K562 (cell line): ENCODE data around the gene CERS5. TPM values are rescaled to one million over a fixed set of nuclear protein-coding genes. Genes with fewer than 3 reads are reported as not detected.

Experiments
- ATAC-seq: fragments of 200-7000 bp; cut with Tn5 transposase; 3 replicates; pipeline ENCODE4 v1.9.1; 2020; ENCODE audit warnings: moderate library complexity
- BruUV-seq: library from RNA; stranded (reverse); fragments of 400-500 nt; replicated peaks from 2 replicates; lab custom pipeline; 2021; lab: Mats Ljungman, UMichigan
- CTCF ChIA-PET: fragments of 300-600 bp; formaldehyde crosslinking; extraction: SDS; loops from one replicate; lab custom pipeline; 2021; ENCODE audit warnings: low intra/inter-chr PET ratio; lab: Yijun Ruan, JAX
- POLR2A ChIA-PET: fragments of 300-600, 350-650 bp; sonication (Branson Sonifier 250); formaldehyde crosslinking; extraction: SDS; loops from one replicate; lab custom pipeline; 2021; ENCODE audit warnings: antibody characterized with exemption, inconsistent platforms; lab: Yijun Ruan, JAX
- DNase-seq, 4 experiments: peaks; one replicate each; pipeline versions ENCODE4 v3.0.0 to v3.0.0-alpha.2; 2011 to 2018; ENCODE audit warnings: low spot score in 3 of 4, mixed read lengths in 3 of 4; ENCODE audit errors: extremely low read depth in 1 of 4
- FAIRE-seq: peaks from 2 replicates; lab custom pipeline; 2011; peaks lifted over from hg19 to GRCh38; lab: Jason Lieb, UNC
- H2AFZ ChIP-seq: 2 replicates; pipeline ENCODE4 v1.6.0; 2011; ENCODE audit warnings: low read depth, low read length, control low read depth, inconsistent platforms
- H3K27ac ChIP-seq: fragments of 200-600 bp; 3 replicates; pipeline ENCODE4 v1.8.0; 2011; ENCODE audit warnings: low read depth, mild to moderate bottlenecking, control low read depth, inconsistent platforms, low read length, moderate library complexity, mixed read lengths; ENCODE audit errors: extremely low read depth
- H3K27me3 ChIP-seq, 2 experiments: fragments of 300-600 bp in 1 of 2; 2 replicates in 1 of 2; 3 replicates in 1 of 2; pipeline versions ENCODE4 v1.6.0 to v1.8.0; 2011; ENCODE audit warnings: inconsistent platforms in 2 of 2, low read length in 2 of 2, mild to moderate bottlenecking in 1 of 2, mixed read lengths in 1 of 2, moderate library complexity in 1 of 2; ENCODE audit not compliant: control insufficient read depth in 2 of 2, insufficient read depth in 2 of 2
- H3K36me3 ChIP-seq: fragments of 300-600 bp; 3 replicates; pipeline ENCODE4 v1.8.0; 2011; ENCODE audit warnings: mild to moderate bottlenecking, low read length, inconsistent platforms; ENCODE audit not compliant: control insufficient read depth, insufficient read depth
- H3K4me1 ChIP-seq, 2 experiments: fragments of 200-600 bp in 1 of 2; replicated peaks in 1 of 2; 2 replicates in 1 of 2; 3 replicates in 1 of 2; pipeline versions ENCODE4 v1.5.1 to v1.8.0; 2011; ENCODE audit warnings: inconsistent platforms in 2 of 2, low read length in 2 of 2, mild to moderate bottlenecking in 1 of 2, mixed read lengths in 1 of 2, moderate library complexity in 1 of 2; ENCODE audit not compliant: control insufficient read depth in 2 of 2, insufficient read depth in 2 of 2
- H3K4me2 ChIP-seq: 2 replicates; pipeline ENCODE4 v1.6.1; 2011; ENCODE audit warnings: low read length, control low read depth, inconsistent platforms, mixed read lengths; ENCODE audit not compliant: insufficient read depth
- H3K4me3 ChIP-seq: fragments of 200-600 bp; sonication (generic), shearing (Covaris generic); 2 replicates; pipeline ENCODE4 v1.5.1; 2016; ENCODE audit warnings: control low read depth, inconsistent platforms
- H3K79me2 ChIP-seq: fragments of 200-600 bp; 3 replicates; pipeline ENCODE4 v1.8.0; 2011; ENCODE audit warnings: low read length, inconsistent platforms; ENCODE audit not compliant: control insufficient read depth, insufficient read depth
- H3K9ac ChIP-seq, 2 experiments: 2 replicates each; pipeline versions ENCODE4 v1.6.0 to v1.6.1; 2011; ENCODE audit warnings: low read depth in 2 of 2, low read length in 2 of 2, control low read depth in 1 of 2, inconsistent platforms in 1 of 2, mild to moderate bottlenecking in 1 of 2, mixed read lengths in 1 of 2; ENCODE audit not compliant: insufficient read depth in 1 of 2
- H3K9me1 ChIP-seq: one replicate; pipeline ENCODE4 v1.6.0; 2011; ENCODE audit warnings: inconsistent platforms, mild to moderate bottlenecking, low read length, moderate library complexity; ENCODE audit not compliant: control insufficient read depth, insufficient read depth
- H3K9me3 ChIP-seq: replicated peaks from 2 replicates; pipeline ENCODE4 v1.5.1; 2011; ENCODE audit warnings: low read depth, low read length, inconsistent platforms; ENCODE audit not compliant: control insufficient read depth, insufficient read depth
- H4K20me1 ChIP-seq: replicated peaks from 2 replicates; pipeline ENCODE4 v1.6.1; 2011; ENCODE audit warnings: low read length, inconsistent platforms, mixed read lengths; ENCODE audit not compliant: control insufficient read depth, insufficient read depth
- DLX4 ChIP-seq: fragments of 250-450 bp; sonication (Bioruptor Pico); IDR thresholded peaks from 2 replicates; pipeline ENCODE4 v1.6.1; 2021; ENCODE audit warnings: mild to moderate bottlenecking
- GABPB1 ChIP-seq: sonication (generic); formaldehyde crosslinking; IDR thresholded peaks from 2 replicates; pipeline ENCODE4 v1.8.0; 2022; ENCODE audit warnings: mild to moderate bottlenecking, missing genetic modification reagents
- HSF4 ChIP-seq: fragments of 250-450 bp; sonication (Bioruptor Pico); IDR thresholded peaks from 2 replicates; pipeline ENCODE4 v2.1.2; 2022; ENCODE audit warnings: mild to moderate bottlenecking, moderate library complexity, borderline replicate concordance
- IFI16 ChIP-seq: fragments of 250-450 bp; sonication (Bioruptor Pico); IDR thresholded peaks from 2 replicates; pipeline ENCODE4 v2.1.2; 2022; ENCODE audit warnings: mild to moderate bottlenecking, inconsistent platforms
- LCOR ChIP-seq: sonication (generic); formaldehyde crosslinking; IDR thresholded peaks from 2 replicates; pipeline ENCODE4 v1.8.0; 2022; ENCODE audit warnings: mild to moderate bottlenecking, missing genetic modification reagents
- MYNN ChIP-seq, 2 experiments: sonication (generic); formaldehyde crosslinking in 1 of 2; IDR thresholded peaks; 2 replicates each; pipeline versions ENCODE4 v1.5.0 to v1.6.1; 2016 to 2020; ENCODE audit warnings: antibody characterized with exemption in 1 of 2, missing genetic modification reagents in 1 of 2
- RERE ChIP-seq: sonication (generic); formaldehyde crosslinking; IDR thresholded peaks from 2 replicates; pipeline ENCODE4 v1.8.0; 2023; ENCODE audit warnings: missing genetic modification reagents, mild to moderate bottlenecking, borderline replicate concordance
- WHSC1 ChIP-seq: IDR thresholded peaks from one replicate; pipeline ENCODE4 v1.6.1; 2012; ENCODE audit warnings: low read length, control low read depth, inconsistent platforms
- ZNF140 ChIP-seq: fragments of 250-450 bp; sonication (Bioruptor Pico); IDR thresholded peaks from 2 replicates; pipeline ENCODE4 v1.8.0; 2021; ENCODE audit warnings: moderate library complexity, mild to moderate bottlenecking, inconsistent platforms
- ZNF551 ChIP-seq: fragments of 250-450 bp; sonication (Bioruptor Pico); IDR thresholded peaks from 2 replicates; pipeline ENCODE4 v1.5.0; 2021; ENCODE audit warnings: mild to moderate bottlenecking, moderate library complexity
- ZNF639 ChIP-seq, 2 experiments: fragments of 200-800 bp in 1 of 2; sonication (Bioruptor generic) in 1 of 2; sonication (generic) in 1 of 2; formaldehyde crosslinking in 1 of 2; IDR thresholded peaks in 1 of 2; conservative IDR thresholded peaks in 1 of 2; 2 replicates each; pipeline versions ENCODE4 v1.5.0 to v1.6.1; 2016 to 2020; ENCODE audit warnings: missing compliant biosample characterization in 1 of 2, missing genetic modification characterization in 1 of 2, missing genetic modification reagents in 1 of 2
- ZSCAN29 ChIP-seq: fragments of 450-650 bp; IDR thresholded peaks from 2 replicates; pipeline ENCODE4 v1.6.1; 2017
- WGBS: fragments of 100-300 bp; shearing (Covaris generic); methylation state at CpG from one replicate; pipeline ENCODE4 v1.1.6; 2016; ENCODE audit warnings: low coverage, mixed read lengths; ENCODE audit not compliant: insufficient coverage; ENCODE audit errors: missing lambda C conversion rate; 5-methylcytosine and 5-hydroxymethylcytosine counted together
- in situ Hi-C: fragments of 300-500 bp; cut with MboI; formaldehyde crosslinking; loops from 4 replicates; pipeline ENCODE4 v1.15.0; 2018; ENCODE audit warnings: inconsistent platforms, mixed read lengths
- intact Hi-C: fragments of 100-400 bp; cut with micrococcal nuclease; formaldehyde crosslinking; loops from 2 replicates; pipeline ENCODE4 v1.14.2; 2022
- polyA plus RNA-seq, 8 experiments: library from polyadenylated mRNA; depleted of rRNA in 4 of 8; stranded (reverse) in 5 of 8; unstranded in 3 of 8; fragments of >200 nt; fragmentation: Nextera tagmentation in 2 of 8; fragmentation: Illumina TruSeq in 1 of 8; extraction: Ambion mirVana in 2 of 8; extraction: Trizol in 1 of 8; gene quantifications; 2 replicates each; pipeline versions ENCODE4 v1.2.1 to v1.2.3, GENCODE V29; 2011 to 2014; ENCODE audit warnings: inconsistent platforms in 1 of 8, missing spikeins in 1 of 8
- total RNA-seq, 7 experiments: library from RNA; depleted of rRNA in 6 of 7; stranded (reverse); fragments of >200 nt in 6 of 7; fragmentation: Illumina TruSeq in 2 of 7; extraction: Trizol in 2 of 7; gene quantifications; 2 replicates each; pipeline versions ENCODE4 v1.2.1 to v1.2.3, GENCODE V29; 2011 to 2021; ENCODE audit warnings: low replicate concordance in 1 of 7

CERS5 gene
- total and polyA plus RNA-seq, 9 of the 15 experiments (the other 6 are each of a cell fraction or from before 2014, with no cell fraction given) = 6.1 to 47.5 (median 17.8) TPM

GRCh38 chr12:50205648-50206047, 38.5 kb upstream of the CERS5 start (continued):
- TF ChIP-seq RERE (CRISPR knock-in tag) = no peak
- TF ChIP-seq HSF4 (CRISPR knock-in tag) = no peak
- no peak for TF ChIP-seq LCOR (CRISPR knock-in tag)
- no peak for TF ChIP-seq GABPB1

GRCh38 chr12:50203691-50204090, 36.5 kb upstream of the CERS5 start:
- WGBS = 85% methylated on average over 2 of the region's 2 CpGs
- ATAC-seq (no peak), DNase-seq (no peak), FAIRE-seq (no peak)
- Histone ChIP-seq H3K9me1 (no peaks in the 10 kb centered on the region), H3K79me2 (no peaks in the 10 kb centered on the region), H3K27ac (no peak overlapping the region), H3K36me3 (peaks cover 47% of the 10 kb centered on the region), H3K9ac (no peak overlapping the region), H3K4me2 (no peak overlapping the region), H3K4me1 (no peaks in the 10 kb centered on the region), H4K20me1 (no peaks in the 10 kb centered on the region), H3K4me3 (no peak overlapping the region), H3K27me3 (no peaks in the 10 kb centered on the region), H2AFZ (no peak overlapping the region), H3K9me3 (no peaks in the 10 kb centered on the region)
- POLR2A ChIA-PET = interaction anchor here (0.7 to 2.5 kb wide), 3 partner anchors 10 to 725 kb away, joined by 3 to 9 read pairs (median 3); no protein-coding TSS in a partner anchor
- in situ Hi-C loops (no loop called here), intact Hi-C loops (no loop called here)
- BruUV-seq = no TSS peak
- CTCF ChIA-PET = no interaction called here
- no peak for TF ChIP-seq ZNF551 (CRISPR knock-in tag)
- no peak for TF ChIP-seq MYNN (IDR thresholded peaks at IDR 0.05)
- no peak for TF ChIP-seq MYNN (CRISPR knock-in tag; IDR thresholded peaks at IDR 0.05)
- no peak for TF ChIP-seq ZNF140
- no peak for TF ChIP-seq ZNF639 (CRISPR knock-in tag; conservative IDR thresholded peaks at IDR 0.05 in 1 of 2, IDR thresholded peaks at IDR 0.05 in 1 of 2)
- TF ChIP-seq WHSC1 = no peak
- TF ChIP-seq IFI16 (CRISPR knock-in tag) = no peak
- TF ChIP-seq ZSCAN29 = no peak
- TF ChIP-seq DLX4 (CRISPR knock-in tag) = no peak
